ENCODE measurements around the gene MDC1.
"Not testable (repeated sequence)": the region's sequence is repeated elsewhere in the genome, so short reads cannot be mapped to it uniquely, and the experiment has no call there.

Gene MDC1

DNA sequence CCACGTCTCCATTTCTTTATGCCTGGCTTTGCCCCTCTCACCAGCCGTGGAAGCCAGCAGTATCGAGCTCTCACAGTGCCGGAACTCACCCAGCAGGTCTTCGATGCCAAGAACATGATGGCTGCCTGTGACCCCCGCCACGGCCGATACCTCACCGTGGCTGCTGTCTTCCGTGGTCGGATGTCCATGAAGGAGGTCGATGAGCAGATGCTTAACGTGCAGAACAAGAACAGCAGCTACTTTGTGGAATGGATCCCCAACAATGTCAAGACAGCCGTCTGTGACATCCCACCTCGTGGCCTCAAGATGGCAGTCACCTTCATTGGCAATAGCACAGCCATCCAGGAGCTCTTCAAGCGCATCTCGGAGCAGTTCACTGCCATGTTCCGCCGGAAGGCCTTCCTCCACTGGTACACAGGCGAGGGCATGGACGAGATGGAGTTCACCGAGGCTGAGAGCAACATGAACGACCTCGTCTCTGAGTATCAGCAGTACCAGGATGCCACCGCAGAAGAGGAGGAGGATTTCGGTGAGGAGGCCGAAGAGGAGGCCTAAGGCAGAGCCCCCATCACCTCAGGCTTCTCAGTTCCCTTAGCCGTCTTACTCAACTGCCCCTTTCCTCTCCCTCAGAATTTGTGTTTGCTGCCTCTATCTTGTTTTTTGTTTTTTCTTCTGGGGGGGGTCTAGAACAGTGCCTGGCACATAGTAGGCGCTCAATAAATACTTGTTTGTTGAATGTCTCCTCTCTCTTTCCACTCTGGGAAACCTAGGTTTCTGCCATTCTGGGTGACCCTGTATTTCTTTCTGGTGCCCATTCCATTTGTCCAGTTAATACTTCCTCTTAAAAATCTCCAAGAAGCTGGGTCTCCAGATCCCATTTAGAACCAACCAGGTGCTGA, 7.0 kb upstream of the MDC1 start:
- not testable (repeated sequence) for DNase-seq

DNA sequence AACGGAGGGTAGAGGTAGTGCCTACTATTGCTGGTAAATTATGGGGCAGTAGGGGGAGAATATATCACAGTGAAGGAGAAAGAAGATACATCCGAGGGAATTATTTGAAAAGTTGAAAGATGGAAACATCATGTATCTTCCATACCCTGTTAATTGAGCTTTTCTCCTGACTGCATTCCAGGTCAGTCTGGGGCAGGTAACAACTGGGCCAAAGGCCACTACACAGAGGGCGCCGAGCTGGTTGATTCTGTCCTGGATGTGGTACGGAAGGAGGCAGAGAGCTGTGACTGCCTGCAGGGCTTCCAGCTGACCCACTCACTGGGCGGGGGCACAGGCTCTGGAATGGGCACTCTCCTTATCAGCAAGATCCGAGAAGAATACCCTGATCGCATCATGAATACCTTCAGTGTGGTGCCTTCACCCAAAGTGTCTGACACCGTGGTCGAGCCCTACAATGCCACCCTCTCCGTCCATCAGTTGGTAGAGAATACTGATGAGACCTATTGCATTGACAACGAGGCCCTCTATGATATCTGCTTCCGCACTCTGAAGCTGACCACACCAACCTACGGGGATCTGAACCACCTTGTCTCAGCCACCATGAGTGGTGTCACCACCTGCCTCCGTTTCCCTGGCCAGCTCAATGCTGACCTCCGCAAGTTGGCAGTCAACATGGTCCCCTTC, 6.2 kb upstream of the MDC1 start:
- not testable (repeated sequence) for DNase-seq

DNA sequence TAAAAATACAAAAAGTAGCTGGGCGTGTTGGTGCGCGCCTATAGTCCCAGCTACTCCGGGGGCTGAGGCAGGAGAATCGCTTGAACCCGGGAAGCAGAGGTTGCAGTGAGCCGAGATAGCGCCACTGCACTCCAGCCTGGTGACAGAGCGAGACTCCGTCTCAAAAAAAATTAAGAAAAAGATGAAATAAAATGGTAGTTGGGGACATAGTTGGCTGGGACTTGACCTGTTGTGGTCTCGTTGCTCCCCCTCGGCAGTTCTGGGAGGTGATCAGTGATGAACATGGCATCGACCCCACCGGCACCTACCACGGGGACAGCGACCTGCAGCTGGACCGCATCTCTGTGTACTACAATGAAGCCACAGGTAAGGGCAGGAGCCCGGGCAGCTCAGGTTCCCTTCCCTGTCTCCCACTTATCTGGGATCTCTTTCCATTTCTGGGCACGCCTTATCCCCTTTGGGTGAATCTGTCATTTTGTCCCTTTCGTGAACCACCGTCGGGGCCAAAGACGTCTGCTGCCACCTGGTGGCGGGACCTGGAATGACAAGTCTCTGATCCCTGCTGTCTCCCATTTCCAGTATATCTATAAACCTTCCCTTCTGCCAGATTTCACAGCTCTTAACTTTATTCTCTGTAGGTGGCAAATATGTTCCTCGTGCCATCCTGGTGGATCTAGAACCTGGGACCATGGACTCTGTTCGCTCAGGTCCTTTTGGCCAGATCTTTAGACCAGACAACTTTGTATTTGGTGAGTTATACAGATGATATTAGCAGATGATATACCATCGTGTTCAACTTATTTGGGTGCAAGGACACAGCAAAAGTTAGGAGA, 5.4 kb upstream of the MDC1 start:
- DNase-seq, result peak; percentile 51

DNA sequence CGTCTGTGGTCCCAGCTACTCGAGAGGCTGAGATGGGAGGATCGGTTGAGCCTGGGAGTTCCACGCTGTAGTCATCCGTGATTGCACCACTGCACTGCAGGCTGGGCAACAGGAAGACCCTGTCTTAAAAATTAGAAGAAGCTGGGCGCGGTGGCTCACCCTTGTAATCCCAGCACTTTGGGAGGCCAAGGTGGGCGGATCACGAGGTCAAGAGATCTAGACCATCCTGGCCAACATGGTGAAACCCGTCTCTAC, 4.9 kb upstream of the MDC1 start:
- not testable (repeated sequence) for DNase-seq

DNA sequence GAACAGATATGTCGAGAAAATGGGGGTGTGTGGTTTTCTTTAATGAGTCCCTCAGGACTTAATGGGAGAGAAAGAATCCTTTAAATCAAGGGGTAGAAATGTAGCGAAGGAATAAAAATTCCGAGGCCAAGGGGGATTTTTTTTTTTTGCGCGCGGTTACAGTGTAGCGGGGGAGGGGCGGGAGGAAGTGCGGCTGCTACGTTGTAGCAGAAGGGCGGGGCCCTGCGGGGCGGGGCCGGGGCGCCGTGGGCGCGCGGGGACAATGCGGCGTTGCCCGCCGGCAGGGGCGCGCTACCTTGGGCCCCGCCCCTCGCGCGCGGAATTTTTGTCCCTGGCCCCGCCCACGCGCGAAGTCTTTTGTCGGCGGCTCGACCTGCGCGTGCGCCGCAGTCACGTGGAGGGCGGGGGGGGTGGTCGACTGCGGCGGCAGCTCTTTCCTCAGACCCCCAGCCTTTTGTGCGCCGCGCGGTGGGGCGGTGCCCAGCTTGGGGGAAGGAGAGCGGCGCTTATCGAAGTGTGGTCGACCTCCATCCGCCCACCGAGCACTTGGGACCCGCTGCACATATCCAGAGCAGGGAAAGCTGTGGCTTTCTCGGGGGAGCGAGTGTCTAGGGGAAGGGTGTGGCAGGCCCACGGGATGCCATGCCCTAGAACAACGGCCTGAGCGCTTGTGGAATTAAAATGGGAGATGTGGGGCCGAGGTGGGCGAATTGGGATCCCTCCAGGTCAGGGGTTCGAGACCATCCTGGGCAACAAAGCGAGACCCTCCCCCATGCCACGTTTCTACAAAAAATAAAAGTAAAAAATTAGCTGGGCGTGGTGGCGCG, 4.3 kb upstream of the MDC1 start:
- DNase-seq, result peak; percentile 85

DNA sequence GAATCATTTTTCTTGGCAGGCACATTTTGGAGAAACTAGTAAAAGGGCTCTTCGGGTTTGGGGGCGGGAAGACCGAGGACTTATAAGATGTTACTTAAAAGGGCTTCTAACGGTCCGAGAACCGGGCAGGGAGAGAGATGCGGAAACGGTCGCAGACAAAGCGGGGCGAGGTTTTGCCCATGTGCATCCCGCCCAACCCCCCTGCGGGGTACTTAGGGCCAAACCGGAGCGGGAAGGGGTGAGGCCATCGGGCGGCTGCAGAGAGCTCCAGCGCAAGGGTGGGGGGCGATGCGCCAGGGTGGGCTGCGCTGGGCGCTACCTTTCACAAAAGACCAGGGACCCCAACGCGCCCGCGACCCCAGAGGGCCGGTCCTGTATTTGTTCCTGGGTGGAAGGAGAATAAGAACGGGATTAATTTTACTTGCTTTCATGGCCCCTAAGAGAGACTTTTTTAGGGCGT, 3.7 kb upstream of the MDC1 start:
- DNase-seq, result peak; percentile 74

DNA sequence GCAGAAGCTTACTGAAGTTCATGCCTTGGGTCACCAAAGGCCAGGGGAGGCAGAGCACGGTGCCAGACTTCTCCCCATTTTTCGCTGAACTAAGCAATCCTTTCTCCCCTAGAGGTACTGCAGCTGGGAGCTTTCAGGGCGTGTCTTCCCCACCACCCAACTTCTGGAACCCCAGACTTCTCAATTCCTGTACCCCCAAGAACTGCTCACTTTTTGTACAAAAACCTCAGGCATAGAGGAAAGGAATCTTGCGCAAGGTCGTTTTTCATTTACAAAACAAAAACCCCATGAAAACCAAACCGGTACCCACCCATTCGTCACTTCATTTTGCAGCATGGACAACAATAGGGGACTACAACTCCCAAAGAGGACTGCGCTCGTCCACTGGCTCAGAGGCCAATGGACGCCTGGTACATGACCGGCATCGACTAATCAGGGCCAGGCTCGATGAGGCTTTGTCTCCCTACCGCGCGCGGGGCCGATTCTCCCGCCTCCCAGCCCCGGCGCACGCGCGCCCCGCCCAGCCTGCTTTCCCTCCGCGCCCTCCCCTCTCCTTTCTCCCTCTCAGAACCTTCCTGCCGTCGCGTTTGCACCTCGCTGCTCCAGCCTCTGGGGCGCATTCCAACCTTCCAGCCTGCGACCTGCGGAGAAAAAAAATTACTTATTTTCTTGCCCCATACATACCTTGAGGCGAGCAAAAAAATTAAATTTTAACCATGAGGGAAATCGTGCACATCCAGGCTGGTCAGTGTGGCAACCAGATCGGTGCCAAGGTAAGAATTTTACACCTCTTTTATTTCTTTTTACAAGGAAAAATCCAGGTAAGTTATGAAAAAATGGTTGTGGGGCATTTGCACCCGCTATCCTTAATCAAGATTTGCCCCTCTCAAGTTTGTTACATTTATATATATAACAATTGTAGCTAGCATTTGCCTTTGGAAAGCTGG, 3.0 kb upstream of the MDC1 start, which contains the start of gene TUBB:
TSS of gene TUBB (plus strand) at position 562 of the 947 bp plus-strand sequence. CDS start at position 717, 155 bp downstream.
- peak; percentile 97 for DNase-seq

DNA sequence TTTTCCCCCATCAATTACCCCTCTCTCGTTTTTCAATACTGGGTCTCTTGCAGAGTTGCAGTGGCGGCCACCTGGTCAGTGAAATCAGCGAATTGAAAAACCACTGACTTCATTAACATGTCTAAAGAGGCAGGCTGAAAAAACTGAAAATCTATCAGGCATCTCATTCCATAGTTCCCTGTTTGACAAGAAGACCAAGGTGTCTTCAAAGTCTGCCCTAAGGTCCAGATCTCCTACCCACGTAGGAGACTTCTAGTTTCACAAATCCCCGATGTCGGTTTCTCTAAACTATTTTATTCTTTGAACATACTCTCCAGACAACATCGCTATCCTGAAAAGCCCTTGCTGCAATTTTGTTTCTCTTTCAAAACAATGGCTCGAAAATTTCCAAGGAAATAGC, 2.3 kb upstream of the MDC1 start:
- DNase-seq, result peak; percentile 4

DNA sequence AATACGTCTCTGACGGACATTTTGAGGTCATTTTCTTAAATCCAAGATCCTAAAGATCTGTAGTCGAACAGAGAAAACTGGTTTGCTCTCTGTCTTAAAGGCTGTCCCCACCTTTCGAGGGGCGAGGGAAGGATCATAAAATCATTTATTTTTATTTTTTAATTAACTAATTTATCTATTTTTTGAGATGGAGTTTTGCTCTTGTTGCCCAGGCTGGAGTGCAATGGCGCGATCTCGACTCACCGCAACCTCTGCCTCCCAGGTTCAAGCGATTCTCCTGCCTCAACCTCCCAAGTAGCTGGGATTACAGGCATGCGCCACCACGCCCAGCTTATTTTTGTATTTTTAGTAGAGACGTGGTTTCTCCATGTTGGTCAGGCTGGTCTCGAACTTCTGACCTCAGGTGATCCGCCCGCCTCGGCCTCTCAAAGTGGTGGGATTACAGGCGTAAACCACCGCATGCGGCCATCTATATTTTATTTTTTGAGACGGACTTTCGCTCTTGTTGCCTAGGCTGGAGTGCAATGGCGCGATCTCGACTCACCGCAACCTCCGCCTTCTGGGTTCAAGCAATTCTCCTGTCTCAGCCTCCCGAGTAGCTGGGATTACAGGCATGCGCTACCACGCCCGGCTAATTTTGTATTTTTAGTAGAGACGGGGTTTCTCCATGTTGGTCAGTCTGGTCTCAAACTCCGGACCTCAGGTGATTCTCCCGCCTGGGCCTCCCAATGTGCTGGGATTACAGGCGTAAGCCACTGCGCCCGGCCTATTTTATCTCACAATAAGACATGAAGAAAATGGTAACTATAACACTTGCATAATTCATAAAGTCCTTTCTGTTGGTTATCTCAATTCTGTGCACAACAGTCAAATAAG, 1.0 kb upstream of the MDC1 start:
- not testable (repeated sequence) for DNase-seq

DNA sequence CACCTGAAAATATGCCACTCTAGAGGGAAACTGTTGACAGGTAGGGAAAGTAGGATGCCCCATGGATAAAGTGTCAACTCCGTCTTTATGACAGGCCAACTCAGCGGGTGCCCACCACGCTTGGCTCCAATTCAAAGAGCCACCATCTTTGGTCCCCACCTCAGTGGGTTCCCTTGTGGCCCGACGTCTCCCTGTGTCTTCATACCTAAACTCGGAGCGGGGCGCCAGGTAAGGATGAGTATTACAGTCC, 277 bp downstream of the MDC1 start:
- no peak for DNase-seq

DNA sequence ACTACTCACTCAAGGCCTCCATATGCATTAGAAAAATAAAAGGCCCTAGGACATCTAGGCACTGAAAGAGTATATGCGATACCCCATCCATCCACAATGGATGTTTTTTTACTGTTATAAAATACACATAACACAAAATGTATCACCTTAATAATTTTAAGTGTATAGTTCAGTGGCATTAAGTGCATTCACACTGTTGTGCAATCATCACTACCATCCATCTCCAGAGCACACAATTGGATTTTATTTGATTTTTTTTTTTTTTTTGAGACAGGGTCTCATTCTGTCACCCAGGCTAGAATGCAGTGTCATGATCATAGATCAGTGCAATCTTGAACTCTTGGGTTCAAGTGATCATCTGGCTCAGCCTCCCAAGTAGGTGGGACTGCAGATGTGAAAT, 2.8 kb downstream of the MDC1 start:
- no peak for DNase-seq

DNA sequence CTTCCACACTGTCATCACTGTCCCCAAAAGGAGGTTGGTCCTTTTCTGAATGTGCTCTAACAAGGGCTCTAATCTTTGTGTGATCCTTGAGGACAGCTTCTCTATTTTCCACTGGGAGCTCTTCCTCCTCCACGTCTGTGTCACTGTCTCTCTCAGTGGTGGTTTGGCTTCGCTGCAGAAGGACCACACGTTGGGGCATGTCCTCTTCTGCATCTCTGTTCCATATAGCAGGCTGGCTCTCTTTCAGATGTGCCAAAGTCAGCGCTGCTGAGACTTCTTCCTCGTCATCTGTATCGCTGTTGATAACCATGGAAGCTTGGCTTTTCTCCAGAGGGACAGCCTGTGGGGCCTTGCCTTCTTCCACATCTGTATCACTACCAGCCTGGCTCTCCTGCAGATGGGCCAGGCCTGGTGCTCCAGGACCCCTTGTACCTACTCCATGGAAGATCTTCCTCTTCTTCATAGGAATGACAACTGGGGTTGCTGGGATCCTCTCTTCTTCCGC, 4.6 kb downstream of the MDC1 start:
- DNase-seq, result no peak

DNA sequence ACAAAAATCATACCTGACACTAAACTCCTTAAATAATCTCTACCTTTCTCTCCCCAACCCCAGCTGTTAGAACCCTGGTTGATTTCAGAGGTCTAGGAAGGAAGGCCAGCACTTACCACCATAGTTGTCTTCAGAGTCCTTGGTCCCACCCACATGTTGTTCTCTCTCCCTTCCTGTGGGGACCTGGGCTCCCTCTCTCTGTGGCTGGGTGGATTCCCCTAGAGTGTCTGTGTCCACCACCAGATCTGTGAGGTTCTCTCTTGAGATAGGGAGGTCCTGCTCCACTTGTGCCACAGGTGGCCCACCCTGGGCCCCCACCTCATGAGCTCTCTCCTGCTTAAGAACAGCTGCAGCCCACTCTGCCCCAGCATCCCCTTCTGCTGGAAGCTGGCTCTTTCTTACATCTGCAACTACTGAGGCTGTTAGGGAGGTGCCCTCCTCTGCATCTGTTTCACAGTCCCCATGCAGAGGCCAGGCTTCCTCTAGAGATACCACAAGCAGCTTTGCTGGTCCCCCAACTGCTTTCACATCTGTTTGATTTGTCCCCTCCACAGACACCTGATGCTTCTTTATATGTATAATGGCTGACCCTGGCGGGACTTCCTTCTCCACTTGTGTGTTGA, 5.2 kb downstream of the MDC1 start:
- no peak for DNase-seq

DNA sequence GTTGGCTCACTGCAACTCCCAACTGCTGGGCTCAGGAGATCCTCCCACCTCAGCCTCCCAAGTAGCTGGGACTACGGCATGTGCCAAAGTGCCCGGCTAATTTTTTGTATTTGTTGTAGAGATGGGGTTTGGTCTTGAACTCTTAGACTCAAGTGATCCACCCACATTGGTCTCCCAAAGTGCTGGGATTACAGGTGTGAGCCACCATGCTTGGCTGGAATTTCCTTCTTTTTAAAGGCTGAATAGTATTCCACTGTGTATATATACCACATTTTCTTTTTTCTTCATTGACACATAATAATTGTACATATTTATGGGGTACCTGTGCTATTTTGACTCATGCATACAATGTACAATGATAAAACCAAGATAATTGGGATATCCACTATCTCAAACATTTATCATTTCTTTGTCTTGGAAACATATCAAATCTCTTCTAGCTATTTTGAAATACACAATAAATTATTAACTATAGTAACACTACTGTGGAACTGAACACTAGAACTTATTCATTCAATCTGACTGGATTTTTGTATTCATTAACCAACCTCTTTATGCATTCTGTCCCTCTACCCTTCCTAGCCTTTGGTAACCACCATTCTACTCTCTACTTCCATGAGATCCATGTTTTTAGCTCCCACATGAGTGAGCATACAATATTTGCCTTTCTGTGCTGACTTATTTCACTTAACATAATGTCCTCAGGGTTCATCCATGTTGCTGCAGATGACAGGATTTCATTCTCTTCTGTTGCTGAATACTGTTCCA, 7.8 kb downstream of the MDC1 start:
- no peak for DNase-seq

DNA sequence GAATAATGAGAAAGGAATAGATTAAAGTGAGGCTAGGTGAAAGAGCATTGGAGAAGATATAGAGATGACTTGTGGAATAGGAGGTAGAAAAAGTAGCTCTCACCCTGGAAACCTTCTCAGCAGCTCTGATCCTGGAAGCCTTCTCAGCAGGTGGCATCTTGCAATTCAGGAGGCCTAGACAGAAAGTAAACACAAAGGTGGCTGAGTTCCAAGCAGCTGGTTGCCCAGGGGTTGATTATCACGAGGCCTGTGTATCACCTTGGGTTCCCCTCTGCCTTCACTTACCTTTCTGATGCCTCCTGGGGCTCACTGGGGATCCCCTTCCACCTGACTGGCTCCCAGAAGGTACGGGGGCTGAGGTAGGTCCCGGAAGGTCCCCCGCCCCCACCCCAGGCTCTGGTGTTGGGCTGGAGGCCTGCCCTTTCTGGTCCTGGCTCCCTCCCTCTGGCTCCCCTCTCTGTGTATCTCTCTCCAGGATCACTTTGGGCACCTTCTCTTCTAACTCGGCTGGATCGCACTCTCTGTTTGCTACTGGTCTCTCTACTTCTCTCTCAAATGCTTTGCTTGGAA, 9.7 kb downstream of the MDC1 start:
- peak; percentile 76 for DNase-seq

DNA sequence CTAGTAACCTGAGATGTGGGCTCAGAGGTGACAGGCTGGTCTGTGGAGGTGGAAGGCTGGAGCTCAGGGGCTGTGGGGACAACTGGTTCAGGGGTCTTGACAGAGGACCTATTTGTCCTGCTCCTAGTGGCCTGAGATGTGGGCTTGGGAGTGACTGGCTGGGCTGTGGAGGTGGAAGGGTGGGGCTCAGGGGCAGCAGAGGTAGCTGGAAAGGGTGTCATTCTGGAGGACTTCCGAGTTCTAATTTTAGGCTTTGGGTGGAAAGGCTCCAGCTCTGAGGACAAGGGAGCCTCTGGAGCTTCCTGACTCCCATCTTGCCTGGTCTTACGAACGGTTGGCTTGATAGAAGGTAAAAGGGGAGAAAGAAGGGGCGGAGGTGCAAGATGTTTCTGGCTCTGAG, 11.5 kb downstream of the MDC1 start:
- no peak for DNase-seq

DNA sequence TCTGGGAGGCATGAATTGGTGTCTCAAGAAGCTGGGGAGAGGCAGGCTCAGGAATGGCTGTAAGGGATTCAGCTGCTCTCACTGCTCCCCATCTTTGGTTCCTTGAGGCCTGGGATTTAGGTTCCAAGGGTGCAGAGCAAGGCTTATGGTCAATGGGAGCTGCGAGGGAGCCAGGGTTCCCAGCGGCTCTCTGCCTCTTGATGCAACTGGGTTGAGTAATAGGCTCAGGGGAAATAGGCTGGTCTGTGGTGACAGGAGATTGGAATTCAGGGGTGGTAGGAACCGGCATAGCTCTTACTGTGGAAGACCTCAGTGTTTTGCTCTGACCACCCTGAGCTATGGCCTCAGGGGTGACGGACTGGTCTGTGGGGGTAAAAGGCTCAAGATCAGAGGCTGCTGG, 13.3 kb downstream of the MDC1 start:
- DNase-seq, result no peak

DNA sequence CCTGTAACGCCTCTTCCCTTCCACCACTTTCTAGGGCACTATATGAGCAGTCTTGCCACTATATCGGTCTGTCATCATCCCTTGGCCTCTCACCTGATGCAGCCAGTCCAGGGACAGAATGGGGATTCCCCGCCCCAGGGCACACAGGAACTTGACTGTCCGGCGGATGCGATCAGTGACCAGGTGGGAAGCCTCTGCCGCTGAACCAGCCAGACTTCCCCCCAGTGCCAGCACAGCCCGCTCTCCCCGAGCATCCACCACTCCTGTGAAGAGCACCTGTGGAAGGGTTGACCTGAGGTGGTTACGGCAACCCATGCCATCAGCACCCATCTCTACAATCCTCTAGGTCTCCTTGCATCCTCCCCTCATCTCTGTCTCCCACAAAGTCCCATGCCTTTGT, 14.1 kb downstream of the MDC1 start:
- DNase-seq, result no peak

DNA sequence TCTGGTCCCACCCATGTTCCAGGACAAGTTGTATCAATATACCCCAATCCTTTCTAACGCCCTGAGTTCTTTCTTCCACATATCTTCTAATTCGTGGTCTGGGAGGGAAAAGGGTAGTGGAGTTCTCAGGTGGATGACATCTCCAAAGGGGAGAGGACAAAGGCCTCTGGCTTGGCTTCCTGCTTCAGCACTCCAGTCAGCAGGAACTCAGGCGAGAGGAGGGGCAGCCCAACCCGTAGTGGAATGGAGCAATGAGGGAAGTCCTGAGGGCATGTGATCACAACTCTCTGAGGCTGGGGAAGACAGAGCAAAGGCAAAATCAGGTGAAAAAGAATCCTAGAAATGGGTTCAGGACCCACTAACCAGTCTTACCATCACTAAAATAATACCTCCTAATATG, 16.7 kb downstream of the MDC1 start:
- DNase-seq, result no peak

All from NCI-H774 (cell line).